LNCAP (cell line): Measurements from ENCODE around the gene SLC6A18.

Source experiments
- CTCF ChIP-seq: fragments of 450-650 bp; IDR thresholded peaks from 2 replicates; pipeline ENCODE4 v1.5.1; 2017; ENCODE audit warnings: mild to moderate bottlenecking

The SLC6A18 gene, protein sequence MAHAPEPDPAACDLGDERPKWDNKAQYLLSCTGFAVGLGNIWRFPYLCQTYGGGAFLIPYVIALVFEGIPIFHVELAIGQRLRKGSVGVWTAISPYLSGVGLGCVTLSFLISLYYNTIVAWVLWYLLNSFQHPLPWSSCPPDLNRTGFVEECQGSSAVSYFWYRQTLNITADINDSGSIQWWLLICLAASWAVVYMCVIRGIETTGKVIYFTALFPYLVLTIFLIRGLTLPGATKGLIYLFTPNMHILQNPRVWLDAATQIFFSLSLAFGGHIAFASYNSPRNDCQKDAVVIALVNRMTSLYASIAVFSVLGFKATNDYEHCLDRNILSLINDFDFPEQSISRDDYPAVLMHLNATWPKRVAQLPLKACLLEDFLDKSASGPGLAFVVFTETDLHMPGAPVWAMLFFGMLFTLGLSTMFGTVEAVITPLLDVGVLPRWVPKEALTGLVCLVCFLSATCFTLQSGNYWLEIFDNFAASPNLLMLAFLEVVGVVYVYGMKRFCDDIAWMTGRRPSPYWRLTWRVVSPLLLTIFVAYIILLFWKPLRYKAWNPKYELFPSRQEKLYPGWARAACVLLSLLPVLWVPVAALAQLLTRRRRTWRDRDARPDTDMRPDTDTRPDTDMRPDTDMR

DNA sequence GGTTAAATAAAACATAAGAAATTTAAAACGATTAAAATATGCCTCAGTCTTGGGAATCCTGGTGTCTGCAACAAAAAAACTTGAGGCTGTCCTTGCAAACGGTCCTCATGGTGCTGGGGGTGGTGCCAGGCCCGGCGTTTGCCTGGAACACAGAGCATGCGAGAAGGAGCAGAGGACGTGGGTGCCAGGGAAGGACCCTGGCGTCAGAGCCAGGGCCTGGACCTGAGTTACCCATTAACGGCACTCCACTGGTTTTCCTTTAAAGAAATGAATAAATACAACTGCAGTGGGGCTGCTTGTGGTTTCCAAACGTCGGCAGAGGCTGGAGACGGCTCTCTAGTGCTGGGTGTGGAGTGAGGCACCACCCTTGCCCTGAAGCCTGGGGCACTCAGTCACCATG, at the start of gene SLC6A18:
Gene SLC6A18, plus strand, starts transcription at position 301 of the 400 bp plus-strand sequence. Its CDS starts 97 bp downstream, at position 398.
- TF ChIP-seq CTCF = no peak

DNA sequence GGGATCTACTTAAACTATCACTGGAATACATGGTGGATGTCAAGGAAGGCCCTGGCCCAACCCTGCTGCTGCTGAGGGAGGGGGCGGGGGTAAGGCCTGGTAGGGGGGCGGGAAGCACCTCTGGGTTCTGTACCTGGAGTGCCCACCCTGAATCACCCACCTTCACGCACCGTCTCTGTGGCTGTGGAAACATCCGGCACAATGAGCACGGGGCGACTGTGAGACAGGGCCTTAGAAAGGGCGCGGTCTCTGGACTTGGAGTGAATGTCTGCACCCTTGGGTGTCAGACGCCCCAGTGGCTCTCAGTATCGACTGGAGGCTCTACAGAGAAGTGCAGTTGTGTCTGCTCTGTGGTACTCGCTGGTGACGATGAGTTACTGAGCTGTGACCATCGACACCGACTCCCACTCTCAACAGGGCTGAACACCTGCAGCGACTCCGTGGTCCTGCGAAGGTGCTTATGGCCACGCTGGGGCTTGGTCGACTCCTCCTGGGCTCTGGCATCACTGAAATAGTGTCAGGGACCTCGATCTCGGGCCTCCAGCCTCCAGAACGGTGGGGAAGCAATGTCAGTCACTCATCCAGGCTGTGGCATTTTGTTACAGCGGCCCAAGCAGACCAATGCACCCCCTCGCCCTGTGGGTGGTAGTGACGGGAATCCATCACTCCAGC, 49.2 kb upstream of the SLC6A18 start:
- no peak for TF ChIP-seq CTCF

- no peak for TF ChIP-seq CTCF
These were observed 48.4 kb upstream of the SLC6A18 start for GRCh38 chr5:1176473-1177391.

- no peak for TF ChIP-seq CTCF
These were observed 47.2 kb upstream of the SLC6A18 start for GRCh38 chr5:1177826-1178528.

DNA sequence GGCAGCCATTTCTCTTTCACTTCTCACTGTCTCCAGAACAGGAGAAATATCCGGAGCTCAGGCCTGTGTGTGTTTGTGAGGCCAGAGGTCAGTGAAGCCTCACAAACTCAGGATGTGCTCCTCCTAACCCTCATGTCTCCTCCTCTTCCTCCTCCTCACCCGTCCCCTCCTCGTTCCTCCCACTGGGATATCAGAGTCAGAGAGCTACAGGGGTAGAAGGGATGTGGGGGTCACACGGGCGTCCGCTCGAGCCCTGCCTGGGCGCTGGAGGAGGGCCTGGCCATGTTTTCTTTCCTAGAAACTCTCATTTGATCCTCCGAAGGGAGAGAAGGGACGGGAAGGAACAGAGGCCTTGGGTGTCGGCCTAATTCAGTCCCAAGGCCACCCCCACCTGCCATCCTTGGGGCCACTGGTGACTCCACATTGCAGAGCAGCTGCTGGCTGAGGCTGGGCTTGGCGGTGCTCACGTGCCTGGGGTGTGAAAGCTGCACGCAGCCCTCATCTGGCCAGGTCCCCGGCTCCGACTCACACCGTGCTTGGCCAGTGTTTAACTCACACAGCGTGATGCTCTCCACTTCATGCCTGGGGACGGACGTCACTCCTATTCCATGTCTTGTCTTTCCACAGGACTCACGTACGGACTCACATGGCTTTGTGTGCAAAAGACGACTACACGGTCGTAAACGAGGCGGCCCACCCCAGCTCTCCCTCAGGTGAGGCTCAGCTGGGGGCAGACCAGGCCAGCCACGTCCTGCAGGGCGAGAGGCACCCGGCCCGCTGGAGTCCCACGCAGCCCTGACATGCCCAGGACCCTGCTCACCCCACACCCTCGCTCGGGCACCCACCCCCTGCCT, 46.4 kb upstream of the SLC6A18 start:
- no peak for TF ChIP-seq CTCF

- TF ChIP-seq CTCF = no peak
These were observed 45.8 kb upstream of the SLC6A18 start for GRCh38 chr5:1179383-1179715.
